Tibial nerve (tissue), 4 donors: ENCODE measurements around the gene ANKDD1B. TPM values are rescaled to one million over a fixed set of nuclear protein-coding genes. Genes with fewer than 3 reads are reported as not detected.
"Not testable (repeated sequence)": the region's sequence is repeated elsewhere in the genome, so short reads cannot be mapped to it uniquely, and the experiment has no call there.

Source experiments
- DNase-seq, 2 donors: peaks; one replicate each; pipeline ENCODE4 v3.0.0-alpha.2; 2019; ENCODE audit warnings: low spot score in 2 of 2
- H3K27ac ChIP-seq, 4 donors: fragments of 200-600 bp; sonication (generic) in 3 of 4; one replicate each; pipeline ENCODE4 v1.5.1; 2017 to 2019; ENCODE audit warnings: mild to moderate bottlenecking in 1 of 4
- H3K27me3 ChIP-seq, 2 donors: fragments of 200-600 bp; sonication (generic) in 1 of 2; one replicate each; pipeline versions ENCODE4 v1.5.1 to v1.6.0; 2017 to 2019
- H3K36me3 ChIP-seq, 3 donors: fragments of 200-600 bp; sonication (generic); one replicate each; pipeline ENCODE4 v1.5.1; 2018 to 2019
- H3K4me1 ChIP-seq, 4 donors: fragments of 200-600 bp; sonication (generic) in 3 of 4; one replicate each; pipeline ENCODE4 v1.5.1; 2017 to 2019
- H3K4me3 ChIP-seq, 4 donors: fragments of 200-600 bp; sonication (generic) in 3 of 4; one replicate each; pipeline ENCODE4 v1.5.1; 2017 to 2019; ENCODE audit warnings: mild to moderate bottlenecking in 1 of 4, moderate library complexity in 1 of 4
- H3K9me3 ChIP-seq, 4 donors: fragments of 200-600 bp; sonication (generic) in 3 of 4; one replicate each; pipeline ENCODE4 v1.5.1; 2017 to 2019
- EP300 ChIP-seq, 2 donors: sonication (generic); formaldehyde crosslinking; IDR thresholded peaks; one replicate each; pipeline ENCODE4 v1.6.1; 2017; ENCODE audit warnings: antibody characterized with exemption in 2 of 2, mild to moderate bottlenecking in 1 of 2
- POLR2A ChIP-seq, 2 donors: fragments of 450-650 bp; IDR thresholded peaks; one replicate each; pipeline ENCODE4 v1.6.1; 2017; ENCODE audit warnings: antibody characterized with exemption in 2 of 2, mild to moderate bottlenecking in 2 of 2, moderate library complexity in 2 of 2
- WGBS, 2 donors: methylation state at CpG; one replicate each; pipeline ENCODE4 v1.1.5; 2018; 5-methylcytosine and 5-hydroxymethylcytosine counted together
- total RNA-seq, 4 donors: library from RNA; depleted of rRNA; stranded (reverse); fragments of >200 nt; gene quantifications; one replicate each; pipeline ENCODE4 v1.1.0, GENCODE V29; 2016
- TF ChIP-seq, protein P1 (sequence below), 5 experiments: fragments of 200-600 bp in 3 of 5; fragments of 450-650 bp in 2 of 5; sonication (generic) in 3 of 5; IDR thresholded peaks; one replicate each; pipeline ENCODE4 v1.5.1; 2016 to 2019; ENCODE audit warnings: antibody characterized with exemption in 5 of 5, mild to moderate bottlenecking in 3 of 5, moderate library complexity in 2 of 5

The ANKDD1B gene
- total RNA-seq, 4 donors from 2014 or later = 0.63 to 3.9 (median 1.3) TPM

- no peak overlapping the region for H3K27ac ChIP-seq
- TF ChIP-seq EP300 (IDR thresholded peaks at IDR 0.05) (no peak), POLR2A (IDR thresholded peaks at IDR 0.05) (no peak)
- TF ChIP-seq, protein P1, sequence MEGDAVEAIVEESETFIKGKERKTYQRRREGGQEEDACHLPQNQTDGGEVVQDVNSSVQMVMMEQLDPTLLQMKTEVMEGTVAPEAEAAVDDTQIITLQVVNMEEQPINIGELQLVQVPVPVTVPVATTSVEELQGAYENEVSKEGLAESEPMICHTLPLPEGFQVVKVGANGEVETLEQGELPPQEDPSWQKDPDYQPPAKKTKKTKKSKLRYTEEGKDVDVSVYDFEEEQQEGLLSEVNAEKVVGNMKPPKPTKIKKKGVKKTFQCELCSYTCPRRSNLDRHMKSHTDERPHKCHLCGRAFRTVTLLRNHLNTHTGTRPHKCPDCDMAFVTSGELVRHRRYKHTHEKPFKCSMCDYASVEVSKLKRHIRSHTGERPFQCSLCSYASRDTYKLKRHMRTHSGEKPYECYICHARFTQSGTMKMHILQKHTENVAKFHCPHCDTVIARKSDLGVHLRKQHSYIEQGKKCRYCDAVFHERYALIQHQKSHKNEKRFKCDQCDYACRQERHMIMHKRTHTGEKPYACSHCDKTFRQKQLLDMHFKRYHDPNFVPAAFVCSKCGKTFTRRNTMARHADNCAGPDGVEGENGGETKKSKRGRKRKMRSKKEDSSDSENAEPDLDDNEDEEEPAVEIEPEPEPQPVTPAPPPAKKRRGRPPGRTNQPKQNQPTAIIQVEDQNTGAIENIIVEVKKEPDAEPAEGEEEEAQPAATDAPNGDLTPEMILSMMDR (IDR thresholded peaks at IDR 0.05) = no peak
- no peaks in the 10 kb centered on the region for H3K27me3 ChIP-seq
- H3K4me1 ChIP-seq = peaks cover 0 to 16% (median 0%) of the 10 kb centered on the region in 4 donors
- H3K36me3 ChIP-seq = no peaks in the 10 kb centered on the region
- H3K9me3 ChIP-seq = no peaks in the 10 kb centered on the region
- WGBS, 2 donors = 80 to 86% methylated on average over 5 of the region's 5 CpGs
- no peak overlapping the region for H3K4me3 ChIP-seq
- DNase-seq = no peak
Observed at GRCh38 chr5:75610201-75610600, 1.1 kb upstream of the ANKDD1B start.

- 18 to 21% methylated on average over 11 of the region's 11 CpGs for WGBS, 2 donors
- Histone ChIP-seq H3K27ac (peak overlapping the region in 3 of 4 donors; percentile 26 to 79 (median 70)), H3K4me3 (peak overlapping the region; percentile 43 to 66 (median 46)), H3K4me1 (peaks cover 0 to 16% (median 0%) of the 10 kb centered on the region in 4 donors)
- H3K27me3 ChIP-seq, DNase-seq, H3K9me3 ChIP-seq, H3K36me3 ChIP-seq: not testable (repeated sequence)
Observed at GRCh38 chr5:75610859-75611310, 368 bp upstream of the ANKDD1B start.

DNA sequence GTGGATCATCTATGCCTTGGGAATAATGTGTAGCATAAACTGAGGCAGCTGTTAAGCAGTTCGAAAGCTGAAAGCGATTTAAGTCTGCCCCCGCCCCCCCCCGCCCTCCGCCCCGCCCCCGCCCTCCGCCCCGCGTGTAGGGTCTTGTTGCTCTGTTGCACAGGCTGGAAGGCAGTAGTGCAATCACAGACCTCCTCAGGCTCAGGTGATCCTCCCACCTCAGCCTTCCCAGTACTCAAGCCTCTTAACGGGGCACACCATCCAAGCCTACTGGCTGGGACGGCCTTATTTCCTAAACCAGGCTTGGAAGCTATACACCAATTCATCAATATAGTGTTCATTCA, 945 bp downstream of the ANKDD1B start:
- Histone ChIP-seq H3K36me3 (no peaks in the 10 kb centered on the region), H3K9me3 (no peaks in the 10 kb centered on the region), H3K4me3 (peak overlapping the region in 2 of 4 donors; percentile 43 to 66), H3K27ac (peak overlapping the region in 1 of 4 donors; percentile 26), H3K27me3 (no peaks in the 10 kb centered on the region), H3K4me1 (peaks cover 0 to 23% (median under 1%) of the 10 kb centered on the region in 4 donors)
- no peak for DNase-seq
- TF ChIP-seq, protein P1 (IDR thresholded peaks at IDR 0.05) = no peak
- no peak for TF ChIP-seq EP300 (IDR thresholded peaks at IDR 0.05)
- no peak for TF ChIP-seq POLR2A (IDR thresholded peaks at IDR 0.05)
- 15 to 33% methylated on average over 7 to 12 of the region's 12 CpGs for WGBS, 2 donors

- no peak for DNase-seq
- peaks cover 0 to 26% (median 3%) of the 10 kb centered on the region in 4 donors for H3K4me1 ChIP-seq
- no peaks in the 10 kb centered on the region for H3K27me3 ChIP-seq
- no peak overlapping the region for H3K4me3 ChIP-seq
- H3K36me3 ChIP-seq = no peaks in the 10 kb centered on the region
- WGBS, 2 donors = 87 to 93% methylated on average over 3 of the region's 3 CpGs
- TF ChIP-seq, protein P1 (IDR thresholded peaks at IDR 0.05) = no peak
- no peak for TF ChIP-seq EP300 (IDR thresholded peaks at IDR 0.05)
- no peak for TF ChIP-seq POLR2A (IDR thresholded peaks at IDR 0.05)
- no peak overlapping the region for H3K27ac ChIP-seq
- no peaks in the 10 kb centered on the region for H3K9me3 ChIP-seq
Observed at GRCh38 chr5:75612901-75613300, 1.6 kb downstream of the ANKDD1B start.

DNA sequence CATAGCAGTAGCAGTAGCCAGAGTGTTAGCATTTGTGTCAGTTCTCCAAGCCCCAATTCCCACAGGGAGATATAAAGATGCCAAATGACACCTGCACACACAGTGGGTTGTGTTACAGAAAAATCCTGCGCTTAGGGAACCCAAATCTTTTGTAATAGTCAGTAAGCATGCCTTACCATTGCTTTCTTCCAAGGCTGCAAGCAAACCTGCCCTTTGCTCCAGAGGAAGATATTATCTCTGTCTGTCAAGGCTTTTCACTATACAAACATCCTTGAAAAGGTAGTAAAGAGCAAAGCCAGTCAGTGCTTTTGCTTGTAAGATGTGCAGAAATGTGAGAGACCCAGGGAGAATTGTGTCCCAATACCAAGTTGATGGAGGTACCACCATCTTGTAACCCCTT, 2.9 kb downstream of the ANKDD1B start:
- H3K9me3 ChIP-seq = no peaks in the 10 kb centered on the region
- H3K4me1 ChIP-seq = peaks cover 0 to 28% (median 3%) of the 10 kb centered on the region in 4 donors
- no peaks in the 10 kb centered on the region for H3K36me3 ChIP-seq
- TF ChIP-seq, protein P1 (IDR thresholded peaks at IDR 0.05) = no peak
- TF ChIP-seq POLR2A (IDR thresholded peaks at IDR 0.05) = no peak
- no peak for TF ChIP-seq EP300 (IDR thresholded peaks at IDR 0.05)
- H3K27me3 ChIP-seq = no peaks in the 10 kb centered on the region
- 91 to 93% methylated on average over 1 of the region's 1 CpG for WGBS, 2 donors
- no peak for DNase-seq
- no peak overlapping the region for H3K4me3 ChIP-seq
- H3K27ac ChIP-seq = no peak overlapping the region
